ENCODE results near the gene CTNND2. TPM values are rescaled to one million over a fixed set of nuclear protein-coding genes. Genes with fewer than 3 reads are reported as not detected.

Gene CTNND2
- total and polyA plus RNA-seq, 10 donors: 0.93 to 51.0 (median 21.5) TPM

DNA sequence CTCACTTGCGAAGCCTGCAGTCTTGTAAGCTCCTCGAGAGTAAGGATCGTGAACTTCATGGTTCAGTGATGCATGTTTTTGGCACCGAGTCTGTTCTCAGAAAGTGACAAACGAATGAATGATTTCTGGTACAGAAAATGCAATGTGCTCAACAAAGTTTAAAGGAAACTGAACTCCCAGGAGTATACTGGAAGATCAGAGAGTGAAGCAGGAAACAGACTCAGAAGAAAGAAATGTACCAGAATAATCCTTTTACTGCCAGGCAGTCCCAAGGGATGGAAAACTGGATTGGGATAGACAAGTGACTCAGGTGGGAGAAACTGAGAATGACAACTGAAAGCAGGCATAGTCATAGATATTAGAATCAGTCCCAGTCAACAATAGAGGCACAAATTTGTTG is 420.6 kb downstream of the CTNND2 start:
- Histone ChIP-seq H3K4me3 (no peak overlapping the region), H3K36me3 (no peaks in the 10 kb centered on the region), H3K27ac (no peak overlapping the region), H3K27me3 (replicated peaks in 1 of 7) (no peaks in the 10 kb centered on the region), H3K9me3 (no peaks in the 10 kb centered on the region), H3K4me1 (no peaks in the 10 kb centered on the region)
- TF ChIP-seq POLR2AphosphoS5 (IDR thresholded peaks at IDR 0.05) (no peak), POLR2A (IDR thresholded peaks at IDR 0.05) (no peak)
- TF ChIP-seq, protein P1, sequence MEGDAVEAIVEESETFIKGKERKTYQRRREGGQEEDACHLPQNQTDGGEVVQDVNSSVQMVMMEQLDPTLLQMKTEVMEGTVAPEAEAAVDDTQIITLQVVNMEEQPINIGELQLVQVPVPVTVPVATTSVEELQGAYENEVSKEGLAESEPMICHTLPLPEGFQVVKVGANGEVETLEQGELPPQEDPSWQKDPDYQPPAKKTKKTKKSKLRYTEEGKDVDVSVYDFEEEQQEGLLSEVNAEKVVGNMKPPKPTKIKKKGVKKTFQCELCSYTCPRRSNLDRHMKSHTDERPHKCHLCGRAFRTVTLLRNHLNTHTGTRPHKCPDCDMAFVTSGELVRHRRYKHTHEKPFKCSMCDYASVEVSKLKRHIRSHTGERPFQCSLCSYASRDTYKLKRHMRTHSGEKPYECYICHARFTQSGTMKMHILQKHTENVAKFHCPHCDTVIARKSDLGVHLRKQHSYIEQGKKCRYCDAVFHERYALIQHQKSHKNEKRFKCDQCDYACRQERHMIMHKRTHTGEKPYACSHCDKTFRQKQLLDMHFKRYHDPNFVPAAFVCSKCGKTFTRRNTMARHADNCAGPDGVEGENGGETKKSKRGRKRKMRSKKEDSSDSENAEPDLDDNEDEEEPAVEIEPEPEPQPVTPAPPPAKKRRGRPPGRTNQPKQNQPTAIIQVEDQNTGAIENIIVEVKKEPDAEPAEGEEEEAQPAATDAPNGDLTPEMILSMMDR (IDR thresholded peaks at IDR 0.05 in 8 of 11, conservative IDR thresholded peaks at IDR 0.05 in 3 of 11): no peak
- no peak for DNase-seq
- WGBS, 5 donors: 67 to 82% (median 72%) methylated on average over 5 of the region's 5 CpGs
- intact Hi-C loops (cut with DNase I; ENCODE audit: low total_unique reads): no loop called here

DNA sequence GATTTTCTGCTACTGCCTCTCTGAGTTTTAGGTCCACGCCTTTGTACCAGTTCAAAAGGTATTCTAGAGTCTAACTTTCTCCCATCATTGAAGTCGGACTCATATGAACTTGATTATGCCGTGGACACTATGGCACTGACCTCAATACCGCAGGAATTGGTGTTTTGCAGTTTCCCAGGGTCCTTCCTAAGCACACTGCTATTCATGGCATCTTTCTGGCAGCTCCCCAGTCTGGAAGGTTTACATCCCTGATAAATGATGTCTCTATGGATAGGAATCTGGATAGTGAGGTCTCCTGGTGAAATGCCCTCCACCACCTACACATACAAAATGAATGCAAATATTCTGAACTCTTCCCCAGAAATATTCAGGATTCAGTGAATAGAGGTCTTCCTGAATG is 422.2 kb downstream of the CTNND2 start:
- 72 to 89% (median 85%) methylated on average over 4 of the region's 4 CpGs for WGBS, 5 donors
- no peaks in the 10 kb centered on the region for H3K36me3 ChIP-seq
- no peaks in the 10 kb centered on the region for H3K4me1 ChIP-seq
- no peaks in the 10 kb centered on the region for H3K27me3 ChIP-seq (replicated peaks in 1 of 7)
- no peak for DNase-seq
- H3K9me3 ChIP-seq: no peaks in the 10 kb centered on the region
- no peak overlapping the region for H3K4me3 ChIP-seq
- TF ChIP-seq POLR2A (IDR thresholded peaks at IDR 0.05) (no peak), POLR2AphosphoS5 (IDR thresholded peaks at IDR 0.05) (no peak)
- TF ChIP-seq, protein P1 (IDR thresholded peaks at IDR 0.05 in 8 of 11, conservative IDR thresholded peaks at IDR 0.05 in 3 of 11): no peak
- intact Hi-C loops (cut with DNase I; ENCODE audit: low total_unique reads): no loop called here
- H3K27ac ChIP-seq: no peak overlapping the region

GRCh38 chr5:11477786-11478185 is 426.5 kb downstream of the CTNND2 start:
- Histone ChIP-seq H3K4me3 (no peak overlapping the region), H3K36me3 (no peaks in the 10 kb centered on the region), H3K27me3 (replicated peaks in 1 of 7) (no peaks in the 10 kb centered on the region), H3K4me1 (no peaks in the 10 kb centered on the region), H3K9me3 (no peaks in the 10 kb centered on the region), H3K27ac (no peak overlapping the region)
- intact Hi-C loops (cut with DNase I; ENCODE audit: low total_unique reads): no loop called here
- TF ChIP-seq, protein P1 (IDR thresholded peaks at IDR 0.05 in 8 of 11, conservative IDR thresholded peaks at IDR 0.05 in 3 of 11): no peak
- TF ChIP-seq POLR2AphosphoS5 (IDR thresholded peaks at IDR 0.05) (no peak), POLR2A (IDR thresholded peaks at IDR 0.05) (no peak)
- 63 to 80% (median 76%) methylated on average over 3 of the region's 3 CpGs for WGBS, 5 donors
- DNase-seq: no peak

DNA sequence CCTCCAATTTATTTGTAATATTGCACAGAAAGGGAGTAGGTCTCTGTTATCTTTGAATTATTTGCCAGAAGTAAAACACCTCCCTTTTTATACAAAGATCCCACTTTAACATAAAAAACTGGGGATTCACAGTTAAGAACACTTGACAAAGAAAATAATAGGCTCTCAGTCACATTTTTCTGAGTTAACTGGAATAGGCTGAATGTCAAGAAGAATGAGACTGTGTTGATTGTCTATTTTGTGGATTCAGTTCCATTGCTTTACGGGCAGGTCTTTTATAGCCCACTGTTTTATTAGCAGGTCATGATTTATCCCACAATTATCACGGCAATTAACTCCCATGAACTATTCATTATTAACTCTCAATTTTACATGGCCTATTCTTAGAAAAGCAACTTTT is 427.4 kb downstream of the CTNND2 start:
- no peaks in the 10 kb centered on the region for H3K36me3 ChIP-seq
- WGBS, 5 donors: 91 to 95% (median 93%) methylated on average over 2 of the region's 2 CpGs
- no peaks in the 10 kb centered on the region for H3K9me3 ChIP-seq
- no peak for DNase-seq
- no peaks in the 10 kb centered on the region for H3K27me3 ChIP-seq (replicated peaks in 1 of 7)
- no peaks in the 10 kb centered on the region for H3K4me1 ChIP-seq
- no peak overlapping the region for H3K27ac ChIP-seq
- no peak for TF ChIP-seq POLR2AphosphoS5 (IDR thresholded peaks at IDR 0.05)
- no peak for TF ChIP-seq POLR2A (IDR thresholded peaks at IDR 0.05)
- TF ChIP-seq, protein P1 (IDR thresholded peaks at IDR 0.05 in 8 of 11, conservative IDR thresholded peaks at IDR 0.05 in 3 of 11): no peak
- no peak overlapping the region for H3K4me3 ChIP-seq
- intact Hi-C loops (cut with DNase I; ENCODE audit: low total_unique reads): no loop called here
